IMR-90 (cell line): ENCODE measurements around the gene SCFD2. TPM values are rescaled to one million over a fixed set of nuclear protein-coding genes. Genes with fewer than 3 reads are reported as not detected.
A peak's percentile ranks its signal among the peaks of the same experiment; 100 is the strongest.

ENCODE experiments used
- ATAC-seq: fragments of 200-7000 bp; cut with Tn5 transposase; 2 replicates; pipeline ENCODE4 v1.9.1; 2020; ENCODE audit warnings: low read depth, mild to moderate bottlenecking, moderate library complexity
- BruUV-seq: library from RNA; stranded (reverse); fragments of 400-500 nt; replicated peaks from 2 replicates; lab custom pipeline; 2021; lab: Mats Ljungman, UMichigan
- CTCF ChIA-PET: fragments of 300-600 bp; formaldehyde crosslinking; extraction: SDS; loops from one replicate; lab custom pipeline; 2021; ENCODE audit warnings: antibody characterized with exemption; lab: Yijun Ruan, JAX
- POLR2A ChIA-PET: fragments of 300-600 bp; sonication (Branson Sonifier 250); formaldehyde crosslinking; loops from one replicate; lab custom pipeline; 2022; ENCODE audit warnings: antibody characterized with exemption; ENCODE audit not compliant: unreplicated experiment; lab: Charles Lee
- DNase-seq: peaks from one replicate; pipeline ENCODE4 v3.0.0; 2013
- H2AFZ ChIP-seq: replicated peaks from 2 replicates; pipeline ENCODE3; 2013; ENCODE audit warnings: low read length, mild to moderate bottlenecking; ENCODE audit not compliant: poor library complexity
- H2AK5ac ChIP-seq: 2 replicates; pipeline ENCODE4 v1.6.1; 2013; ENCODE audit warnings: low read depth, low read length, inconsistent platforms
- H2AK9ac ChIP-seq: replicated peaks from 2 replicates; pipeline ENCODE3; 2013; ENCODE audit warnings: mild to moderate bottlenecking, low read depth, low read length, moderate library complexity; ENCODE audit not compliant: poor library complexity
- H2BK120ac ChIP-seq: 2 replicates; pipeline ENCODE4 v1.6.1; 2013; ENCODE audit warnings: low read depth, low read length, inconsistent platforms
- H2BK15ac ChIP-seq: 3 replicates; pipeline ENCODE4 v1.6.1; 2013; ENCODE audit warnings: low read depth, low read length, inconsistent platforms
- H2BK20ac ChIP-seq: 2 replicates; pipeline ENCODE4 v1.6.1; 2013; ENCODE audit warnings: low read depth, mild to moderate bottlenecking, inconsistent platforms, low read length, moderate library complexity
- H2BK5ac ChIP-seq: 2 replicates; pipeline ENCODE4 v1.6.1; 2013; ENCODE audit warnings: mild to moderate bottlenecking, low read depth, low read length, inconsistent platforms; ENCODE audit not compliant: poor library complexity, severe bottlenecking
- H3K14ac ChIP-seq: replicated peaks from 2 replicates; pipeline ENCODE4 v1.6.1; 2013; ENCODE audit warnings: low read depth, low read length, inconsistent platforms
- H3K18ac ChIP-seq: 2 replicates; pipeline ENCODE4 v1.6.1; 2013; ENCODE audit warnings: low read depth, low read length, control low read depth
- H3K23ac ChIP-seq: 2 replicates; pipeline ENCODE4 v1.6.1; 2013; ENCODE audit warnings: low read depth, low read length, inconsistent platforms
- H3K27ac ChIP-seq: 2 replicates; pipeline ENCODE4 v1.5.1; 2013; ENCODE audit warnings: mild to moderate bottlenecking, control low read depth, low read length; ENCODE audit not compliant: insufficient read depth
- H3K27me3 ChIP-seq: 2 replicates; pipeline ENCODE4 v1.6.1; 2013; ENCODE audit warnings: low read length; ENCODE audit not compliant: control insufficient read depth, insufficient read depth
- H3K36me3 ChIP-seq: 2 replicates; pipeline ENCODE4 v1.6.1; 2013; ENCODE audit warnings: low read length, mixed read lengths; ENCODE audit not compliant: control insufficient read depth, insufficient read depth
- H3K4ac ChIP-seq: 2 replicates; pipeline ENCODE4 v1.6.1; 2013; ENCODE audit warnings: low read depth, low read length, inconsistent platforms
- H3K4me1 ChIP-seq: 2 replicates; pipeline ENCODE4 v1.6.1; 2013; ENCODE audit warnings: low read length, mixed read lengths; ENCODE audit not compliant: control insufficient read depth, insufficient read depth
- H3K4me2 ChIP-seq: 2 replicates; pipeline ENCODE4 v1.6.1; 2013; ENCODE audit warnings: low read depth, mild to moderate bottlenecking, control low read depth, low read length, moderate library complexity
- H3K4me3 ChIP-seq: 2 replicates; pipeline ENCODE4 v1.5.1; 2013; ENCODE audit warnings: low read depth, mild to moderate bottlenecking, control low read depth, low read length, moderate library complexity; ENCODE audit not compliant: insufficient read depth
- H3K56ac ChIP-seq: 2 replicates; pipeline ENCODE4 v1.6.1; 2013; ENCODE audit warnings: low read length, inconsistent platforms; ENCODE audit not compliant: insufficient read depth; ENCODE audit errors: extremely low read depth
- H3K79me1 ChIP-seq, 2 experiments: 2 replicates each; pipeline ENCODE4 v1.6.1; 2013; ENCODE audit warnings: low read length in 2 of 2, inconsistent platforms in 1 of 2, low read depth in 1 of 2
- H3K9ac ChIP-seq: 2 replicates; pipeline ENCODE4 v1.6.1; 2013; ENCODE audit warnings: low read depth, low read length, control low read depth
- H3K9me1 ChIP-seq: 2 replicates; pipeline ENCODE4 v1.6.1; 2013; ENCODE audit warnings: low read length, inconsistent platforms; ENCODE audit not compliant: insufficient read depth
- H3K9me3 ChIP-seq: 2 replicates; pipeline ENCODE4 v1.6.1; 2013; ENCODE audit warnings: low read length; ENCODE audit not compliant: control insufficient read depth, insufficient read depth
- H4K20me1 ChIP-seq: 2 replicates; pipeline ENCODE4 v1.6.1; 2013; ENCODE audit warnings: low read length, inconsistent platforms; ENCODE audit not compliant: insufficient read depth
- H4K5ac ChIP-seq: 2 replicates; pipeline ENCODE4 v1.6.1; 2013; ENCODE audit warnings: mild to moderate bottlenecking, low read depth, low read length, control low read depth
- H4K8ac ChIP-seq, 2 experiments: 2 replicates each; pipeline ENCODE4 v1.6.1; 2013; ENCODE audit warnings: low read depth in 2 of 2, low read length in 2 of 2, control low read depth in 1 of 2, inconsistent platforms in 1 of 2
- H4K91ac ChIP-seq: 2 replicates; pipeline ENCODE4 v1.6.1; 2013; ENCODE audit warnings: low read depth, low read length, inconsistent platforms; ENCODE audit not compliant: insufficient read depth
- BHLHE40 ChIP-seq: fragments of 150-350 bp; IDR thresholded peaks from 2 replicates; pipeline ENCODE4 v1.6.1; 2016; ENCODE audit warnings: mild to moderate bottlenecking, low read depth, low read length
- CEBPB ChIP-seq: IDR thresholded peaks from 2 replicates; pipeline ENCODE4 v1.6.1; 2012; ENCODE audit warnings: low read depth, low read length, improper control_type of control experiment
- CTCF ChIP-seq: conservative IDR thresholded peaks from 2 replicates; pipeline ENCODE4 v1.5.1; 2012; ENCODE audit warnings: mild to moderate bottlenecking, low read depth, low read length, improper control_type of control experiment
- ELK1 ChIP-seq: fragments of 150-350 bp; IDR thresholded peaks from 2 replicates; pipeline ENCODE4 v1.6.1; 2016; ENCODE audit warnings: low read depth, mild to moderate bottlenecking, low read length, moderate library complexity, borderline replicate concordance
- FOS ChIP-seq: fragments of 150-350 bp; IDR thresholded peaks from 2 replicates; pipeline ENCODE4 v1.6.1; 2016; ENCODE audit warnings: low read depth, low read length
- MAFK ChIP-seq: IDR thresholded peaks from 2 replicates; pipeline ENCODE4 v1.6.1; 2012; ENCODE audit warnings: low read depth, low read length, improper control_type of control experiment
- MAZ ChIP-seq: IDR thresholded peaks from 2 replicates; pipeline ENCODE4 v1.6.1; 2012; ENCODE audit warnings: low read depth, mild to moderate bottlenecking, low read length, improper control_type of control experiment, moderate library complexity, borderline replicate concordance
- MXI1 ChIP-seq: IDR thresholded peaks from 2 replicates; pipeline ENCODE4 v1.6.1; 2012; ENCODE audit warnings: low read depth, mild to moderate bottlenecking, low read length, moderate library complexity, borderline replicate concordance
- NFE2L2 ChIP-seq: fragments of 150-350 bp; IDR thresholded peaks from 2 replicates; pipeline ENCODE4 v1.6.1; 2016; ENCODE audit warnings: low read depth, mild to moderate bottlenecking, low read length
- POLR2A ChIP-seq: IDR thresholded peaks from 2 replicates; pipeline ENCODE4 v1.6.1; 2012; ENCODE audit warnings: mild to moderate bottlenecking, low read depth, low read length
- RAD21 ChIP-seq: IDR thresholded peaks from 2 replicates; pipeline ENCODE4 v1.6.1; 2012; ENCODE audit warnings: low read length, improper control_type of control experiment
- RCOR1 ChIP-seq: IDR thresholded peaks from 2 replicates; pipeline ENCODE4 v1.6.1; 2012; ENCODE audit warnings: mild to moderate bottlenecking, low read length, improper control_type of control experiment; ENCODE audit not compliant: insufficient replicate concordance
- WGBS, 2 experiments: methylation state at CpG; one replicate each; pipeline versions ENCODE4 v1.1.5 to v1.1.7; 2013; ENCODE audit warnings: missing lambda C conversion rate in 2 of 2; ENCODE audit not compliant: insufficient read length in 1 of 2; ENCODE audit errors: extremely low coverage in 2 of 2; 5-methylcytosine and 5-hydroxymethylcytosine counted together
- dilution Hi-C: fragments of 300-500 bp; cut with HindIII; formaldehyde crosslinking; loops from one replicate; pipeline ENCODE4 v1.14.3; 2018; ENCODE audit warnings: low sequenced_read_pairs; ENCODE audit not compliant: unreplicated experiment
- in situ Hi-C: fragments of 300-500 bp; cut with MboI; formaldehyde crosslinking; loops from 3 replicates; pipeline ENCODE4 v1.14.3; 2019; ENCODE audit warnings: low sequenced_read_pairs, inconsistent platforms, mixed read lengths
- intact Hi-C: fragments of 100-400 bp; cut with micrococcal nuclease; formaldehyde crosslinking; loops from 2 replicates; pipeline ENCODE4 v1.10.0; 2022
- polyA plus RNA-seq, 3 experiments: library from polyadenylated mRNA; depleted of rRNA; stranded (reverse); fragments of >200 nt; gene quantifications; 2 replicates each; pipeline ENCODE4 v1.2.3, GENCODE V29; 2012; ENCODE audit warnings: low replicate concordance in 1 of 3
- total RNA-seq: library from RNA; depleted of rRNA; stranded (reverse); fragments of >200 nt; gene quantifications from 2 replicates; pipeline ENCODE4 v1.2.3, GENCODE V29; 2012
- TF ChIP-seq, protein P1 (sequence below): fragments of 150-350 bp; IDR thresholded peaks from 2 replicates; pipeline ENCODE4 v1.6.1; 2017; ENCODE audit warnings: mild to moderate bottlenecking, antibody characterized with exemption, low read length, low read depth

The SCFD2 gene
- total and polyA plus RNA-seq, 2 of the 4 experiments (the other 2 are of a cell fraction): 18.9 to 62.4 TPM

DNA sequence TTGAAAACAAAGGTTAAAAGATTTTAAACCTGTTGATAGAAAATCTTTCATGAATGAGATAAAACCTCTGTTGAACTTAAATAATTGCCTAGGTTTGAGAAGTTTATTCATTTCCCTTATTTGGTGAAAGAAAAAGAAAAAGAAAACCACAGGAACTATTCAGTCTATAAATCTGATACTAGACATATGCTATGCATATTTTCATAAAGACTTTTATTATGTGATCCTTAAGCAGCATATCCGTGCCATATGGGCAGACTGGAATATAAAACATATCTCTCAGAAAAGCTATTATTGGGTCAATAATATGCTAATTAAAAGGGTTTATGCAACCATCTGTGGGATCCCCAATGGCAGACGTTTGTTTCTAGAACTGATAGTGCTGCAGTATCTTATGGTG lies 325.0 kb downstream of the SCFD2 start:
- Histone ChIP-seq H2BK5ac (no peak overlapping the region), H2AK5ac (0 out of 2 replicates have a peak overlapping the region, but pooled peaks have one; percentile 56), H3K18ac (peak overlapping the region; percentile 56; the same call in 1 of the 2 replicates), H4K91ac (no peak overlapping the region), H2BK15ac (no peak overlapping the region), H3K56ac (no peak overlapping the region), H3K14ac (0 out of 2 replicates have a peak overlapping the region, but pooled peaks have one; percentile 12), H3K27ac (no peak overlapping the region), H3K4me2 (no peak overlapping the region), H3K4me3 (no peak overlapping the region), H3K4ac (no peak overlapping the region), H4K8ac (no peak overlapping the region), H3K27me3 (no peaks in the 10 kb centered on the region), H3K4me1 (peaks cover 5% of the 10 kb centered on the region), H2AFZ (no peak overlapping the region), H2AK9ac (no peak overlapping the region), H4K5ac (no peak overlapping the region), H3K9me3 (no peaks in the 10 kb centered on the region), H2BK20ac (peak overlapping the region; percentile 54; the same call in 1 of the 2 replicates), H2BK120ac (no peak overlapping the region), H4K20me1 (no peaks in the 10 kb centered on the region), H3K79me1 (peaks cover 0 to 3% of the 10 kb centered on the region in 2 experiments; a peak in 1 of 4 replicates), H3K9me1 (peaks cover 6% of the 10 kb centered on the region; the same call in 1 of the 2 replicates), H3K9ac (no peak overlapping the region), H3K36me3 (no peaks in the 10 kb centered on the region), H3K23ac (no peak overlapping the region)
- no CpG with 5 or more reads among the region's 2 CpGs for WGBS, 2 experiments
- POLR2A ChIA-PET: no interaction called here
- TF ChIP-seq BHLHE40 (no peak), FOS (no peak), RAD21 (no peak), CEBPB (no peak), MAFK (no peak), ELK1 (no peak), NFE2L2 (no peak), MAZ (no peak), RCOR1 (no peak), MXI1 (no peak), POLR2A (no peak), CTCF (no peak)
- TF ChIP-seq, protein P1, sequence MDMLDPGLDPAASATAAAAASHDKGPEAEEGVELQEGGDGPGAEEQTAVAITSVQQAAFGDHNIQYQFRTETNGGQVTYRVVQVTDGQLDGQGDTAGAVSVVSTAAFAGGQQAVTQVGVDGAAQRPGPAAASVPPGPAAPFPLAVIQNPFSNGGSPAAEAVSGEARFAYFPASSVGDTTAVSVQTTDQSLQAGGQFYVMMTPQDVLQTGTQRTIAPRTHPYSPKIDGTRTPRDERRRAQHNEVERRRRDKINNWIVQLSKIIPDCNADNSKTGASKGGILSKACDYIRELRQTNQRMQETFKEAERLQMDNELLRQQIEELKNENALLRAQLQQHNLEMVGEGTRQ: no peak
- in situ Hi-C loops (no loop called here), dilution Hi-C loops (no loop called here), intact Hi-C loops (no loop called here)
- ATAC-seq (no peak), DNase-seq (no peak)
- CTCF ChIA-PET: no interaction called here
- BruUV-seq: no TSS peak
